Activated CD4-positive, alpha-beta T cell treated with anti-CD3 and anti-CD28 coated beads, Interleukin-2, amount 10 ng/mL, durations not matched to agents 7 days and 5 days (primary cell): Measurements from ENCODE around the gene SCP2. TPM values are rescaled to one million over a fixed set of nuclear protein-coding genes. Genes with fewer than 3 reads are reported as not detected.
"Not testable (repeated sequence)": the region's sequence is repeated elsewhere in the genome, so short reads cannot be mapped to it uniquely, and the experiment has no call there.

Experiments used
- CTCF ChIA-PET: fragments of 350-600 bp; sonication (Branson Sonifier 250); formaldehyde crosslinking; loops from one replicate; lab custom pipeline; 2021; ENCODE audit warnings: antibody characterized with exemption; lab: Charles Lee
- POLR2A ChIA-PET: fragments of 350-600 bp; sonication (Branson Sonifier 250); formaldehyde crosslinking; loops from one replicate; lab custom pipeline; 2021; ENCODE audit warnings: antibody characterized with exemption; lab: Charles Lee
- DNase-seq: peaks from one replicate; pipeline ENCODE4 v3.0.0-alpha.2; 2020
- H3K27ac Mint-ChIP-seq: one replicate; pipeline ENCODE4 v1.8.0; 2021; ENCODE audit warnings: mild to moderate bottlenecking, moderate library complexity, mixed read lengths
- H3K27me3 Mint-ChIP-seq: one replicate; pipeline ENCODE4 v1.8.0; 2021; ENCODE audit warnings: mixed read lengths
- H3K36me3 Mint-ChIP-seq: one replicate; pipeline ENCODE4 v1.8.0; 2021; ENCODE audit warnings: low read depth, mixed read lengths
- H3K4me1 Mint-ChIP-seq: one replicate; pipeline ENCODE4 v1.8.0; 2021; ENCODE audit warnings: mixed read lengths
- H3K4me3 Mint-ChIP-seq: one replicate; pipeline ENCODE4 v1.8.0; 2021; ENCODE audit warnings: mild to moderate bottlenecking, moderate library complexity, mixed read lengths
- H3K9me3 Mint-ChIP-seq: one replicate; pipeline ENCODE4 v1.8.0; 2021; ENCODE audit warnings: mixed read lengths
- total RNA-seq, 2 experiments: library from RNA; stranded (reverse); gene quantifications; one replicate each; pipeline ENCODE4 v1.2.3, GENCODE V29; 2021

Gene SCP2
- total RNA-seq, 2 experiments from 2014 or later = 83.3 to 102 TPM

DNA sequence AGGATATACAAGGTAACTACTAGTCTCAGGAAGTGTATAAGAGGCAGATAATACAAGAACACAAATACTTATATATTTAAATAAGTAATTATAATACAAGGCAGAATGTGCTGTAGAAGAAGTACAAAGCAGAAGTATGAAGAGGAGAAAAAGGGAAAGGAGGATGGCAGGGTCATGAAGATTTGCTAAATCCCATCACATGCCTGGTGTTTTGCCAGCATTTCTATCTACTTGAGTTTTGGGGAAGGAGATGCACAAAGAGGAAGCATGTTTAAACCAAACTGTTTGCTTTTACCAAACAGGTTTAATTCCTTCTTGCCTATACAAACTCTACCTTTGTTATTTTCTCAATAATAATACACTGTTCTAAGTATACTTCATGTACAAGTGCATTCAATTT lies 74.1 kb downstream of the SCP2 start:
- Mint-ChIP-seq H3K36me3 (peaks cover 9% of the 10 kb centered on the region), H3K4me1 (no peaks in the 10 kb centered on the region), H3K4me3 (no peak overlapping the region), H3K27ac (no peak overlapping the region), H3K27me3 (no peaks in the 10 kb centered on the region), H3K9me3 (no peaks in the 10 kb centered on the region)
- ChIA-PET POLR2A (interaction anchor here (0.6 kb wide), 1 partner anchor 185 kb away, joined by 3 read pairs; no protein-coding TSS in a partner anchor), CTCF (no interaction called here)
- DNase-seq = no peak

DNA sequence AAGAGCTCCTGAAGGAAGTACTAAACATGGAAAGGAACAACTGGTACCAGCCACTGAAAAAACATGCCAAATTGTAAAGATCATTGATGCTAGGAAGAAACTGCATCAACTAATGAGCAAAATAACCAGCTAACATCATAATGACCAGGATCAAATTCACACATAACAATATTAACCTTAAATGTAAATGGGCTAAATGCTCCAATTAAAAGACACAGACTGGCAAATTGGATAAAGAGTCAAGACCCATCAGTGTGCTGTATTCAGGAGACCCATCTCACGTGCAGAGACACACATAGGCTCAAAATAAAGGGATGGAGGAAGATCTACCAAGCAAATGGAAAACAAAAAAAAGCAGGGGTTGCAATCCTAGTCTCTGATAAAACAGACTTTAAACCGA lies 79.5 kb downstream of the SCP2 start:
- POLR2A ChIA-PET, H3K27ac Mint-ChIP-seq, H3K4me3 Mint-ChIP-seq, H3K36me3 Mint-ChIP-seq, H3K4me1 Mint-ChIP-seq, H3K27me3 Mint-ChIP-seq, CTCF ChIA-PET, H3K9me3 Mint-ChIP-seq, DNase-seq: not testable (repeated sequence)

DNA sequence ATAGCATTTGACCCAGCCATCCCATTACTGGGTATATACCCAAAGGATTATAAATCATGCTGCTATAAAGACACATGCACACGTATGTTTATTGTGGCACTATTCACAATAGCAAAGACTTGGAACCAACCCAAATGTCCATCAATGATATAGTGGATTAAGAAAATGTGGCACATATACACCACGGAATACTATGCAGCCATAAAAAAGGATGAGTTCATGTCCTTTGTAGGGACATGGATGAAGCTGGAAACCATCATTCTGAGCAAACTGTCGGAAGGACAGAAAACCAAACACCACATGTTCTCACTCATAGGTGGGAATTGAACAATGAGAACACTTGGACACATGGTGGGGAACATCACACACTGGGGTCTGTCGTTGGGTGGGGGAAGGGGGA lies 83.2 kb downstream of the SCP2 start:
- POLR2A ChIA-PET, CTCF ChIA-PET, H3K27me3 Mint-ChIP-seq, H3K4me3 Mint-ChIP-seq, H3K27ac Mint-ChIP-seq, H3K36me3 Mint-ChIP-seq, DNase-seq, H3K4me1 Mint-ChIP-seq, H3K9me3 Mint-ChIP-seq: not testable (repeated sequence)

DNA sequence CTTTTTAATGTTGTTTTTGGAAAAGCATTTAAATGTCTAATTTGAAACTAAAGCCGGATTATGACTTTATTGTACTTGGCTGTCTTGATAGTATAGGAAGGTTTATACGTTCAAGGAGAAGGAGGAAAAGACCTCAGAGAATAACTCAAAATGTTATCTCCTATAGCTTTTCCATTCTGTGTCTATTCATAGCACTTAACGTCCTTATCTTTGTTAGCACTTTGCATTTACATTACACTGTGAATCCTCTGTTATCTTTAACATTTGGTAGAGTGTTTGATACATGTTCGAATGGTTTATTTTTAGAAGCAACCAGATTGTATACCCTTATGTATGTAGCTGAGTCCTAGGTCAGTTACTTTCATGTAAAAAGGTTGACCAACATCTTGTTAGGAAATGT lies 84.1 kb downstream of the SCP2 start:
- Mint-ChIP-seq H3K27ac (no peak overlapping the region), H3K27me3 (peaks cover 5% of the 10 kb centered on the region), H3K4me3 (no peak overlapping the region), H3K36me3 (peaks cover 9% of the 10 kb centered on the region), H3K4me1 (peaks cover 17% of the 10 kb centered on the region), H3K9me3 (peaks cover 2% of the 10 kb centered on the region)
- POLR2A ChIA-PET = no interaction called here
- CTCF ChIA-PET = no interaction called here
- DNase-seq = no peak

DNA sequence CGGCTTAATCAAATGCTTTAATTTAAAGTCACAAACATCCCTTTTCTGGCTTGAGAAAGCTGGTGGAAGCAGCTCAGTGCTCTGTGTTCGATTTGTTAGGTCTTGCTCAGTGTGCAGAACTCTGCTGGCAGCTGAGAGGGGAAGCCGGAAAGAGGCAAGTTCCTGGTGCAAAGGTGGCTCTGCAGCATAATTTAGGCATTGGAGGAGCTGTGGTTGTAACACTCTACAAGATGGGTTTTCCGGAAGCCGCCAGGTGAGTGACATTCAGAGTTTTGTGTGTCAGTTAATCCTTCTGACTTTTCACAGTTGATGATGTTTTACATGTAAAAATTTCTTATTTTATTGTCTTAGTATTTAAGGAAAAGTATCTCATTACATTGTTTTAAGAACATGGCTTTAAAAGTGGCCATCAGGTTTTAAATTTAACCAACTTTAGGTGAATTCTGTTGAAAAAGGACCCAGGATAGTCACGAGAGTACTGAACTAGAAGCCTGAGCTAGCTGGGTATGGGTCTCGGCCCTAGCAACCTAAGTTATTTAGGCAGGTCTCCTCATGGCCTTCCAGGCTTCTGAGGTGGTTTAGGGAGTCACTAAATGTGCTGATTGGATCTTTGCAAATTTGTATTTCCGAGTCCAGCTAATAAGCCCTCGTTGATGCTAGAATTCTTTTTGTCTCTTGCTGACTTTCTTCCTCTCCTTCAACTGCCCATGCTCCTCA lies 87.9 kb downstream of the SCP2 start:
- no peaks in the 10 kb centered on the region for H3K27me3 Mint-ChIP-seq
- peak; percentile 91 for DNase-seq
- H3K27ac Mint-ChIP-seq = peak overlapping the region; percentile 78
- H3K9me3 Mint-ChIP-seq = peaks cover 2% of the 10 kb centered on the region
- H3K36me3 Mint-ChIP-seq = peaks cover 22% of the 10 kb centered on the region
- H3K4me3 Mint-ChIP-seq = peak overlapping the region; percentile 79
- POLR2A ChIA-PET = interaction anchor here (0.6 kb wide), 1 partner anchor 373 kb away, joined by 3 read pairs; no protein-coding TSS in a partner anchor
- CTCF ChIA-PET = no interaction called here
- peaks cover 23% of the 10 kb centered on the region for H3K4me1 Mint-ChIP-seq

DNA sequence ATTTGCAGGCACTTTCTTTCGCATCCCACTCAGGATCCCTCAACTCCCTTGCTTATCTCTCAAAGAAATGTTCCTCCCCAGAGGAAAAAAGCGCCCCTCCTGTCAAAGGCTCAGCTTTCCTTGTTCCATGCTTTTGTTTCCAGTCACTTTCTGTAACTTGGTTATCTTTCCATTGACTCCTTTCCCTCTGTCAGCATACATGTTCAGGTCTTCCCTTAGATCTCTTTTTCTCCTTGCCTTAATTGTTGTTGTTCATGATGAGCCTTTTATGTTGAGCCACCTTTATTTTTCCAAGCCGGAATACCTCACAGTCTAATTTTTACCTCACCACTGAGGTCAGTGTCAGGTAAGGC lies 88.4 kb downstream of the SCP2 start:
- peaks cover 22% of the 10 kb centered on the region for H3K36me3 Mint-ChIP-seq
- H3K4me1 Mint-ChIP-seq = peaks cover 23% of the 10 kb centered on the region
- H3K9me3 Mint-ChIP-seq = peaks cover 2% of the 10 kb centered on the region
- H3K27ac Mint-ChIP-seq = peak overlapping the region; percentile 78
- peak overlapping the region; percentile 79 for H3K4me3 Mint-ChIP-seq
- CTCF ChIA-PET = no interaction called here
- DNase-seq = no peak
- no peaks in the 10 kb centered on the region for H3K27me3 Mint-ChIP-seq
- POLR2A ChIA-PET = no interaction called here

DNA sequence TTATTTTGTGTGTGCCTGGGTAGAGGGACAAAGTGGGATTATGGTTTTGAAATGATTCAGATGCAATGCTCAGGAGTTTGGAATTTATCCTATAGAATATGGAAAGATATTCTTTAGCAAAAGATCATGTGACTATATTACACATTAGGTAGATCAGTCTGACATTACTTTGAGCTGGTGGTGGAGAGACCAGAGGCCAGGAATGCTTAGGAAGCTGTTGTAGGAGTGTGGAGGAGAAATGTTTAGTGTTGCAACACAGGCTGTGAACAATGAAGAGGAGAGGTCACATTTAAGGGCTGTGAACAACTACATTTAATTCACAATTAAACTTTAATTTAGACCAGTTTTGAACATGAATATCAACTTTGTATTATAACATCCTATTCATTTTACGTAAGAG lies 89.6 kb downstream of the SCP2 start:
- Mint-ChIP-seq H3K36me3 (peaks cover 22% of the 10 kb centered on the region), H3K27me3 (no peaks in the 10 kb centered on the region), H3K4me1 (peaks cover 23% of the 10 kb centered on the region), H3K27ac (no peak overlapping the region), H3K4me3 (peak overlapping the region; percentile 5), H3K9me3 (peaks cover 2% of the 10 kb centered on the region)
- POLR2A ChIA-PET = no interaction called here
- no peak for DNase-seq
- CTCF ChIA-PET = no interaction called here

DNA sequence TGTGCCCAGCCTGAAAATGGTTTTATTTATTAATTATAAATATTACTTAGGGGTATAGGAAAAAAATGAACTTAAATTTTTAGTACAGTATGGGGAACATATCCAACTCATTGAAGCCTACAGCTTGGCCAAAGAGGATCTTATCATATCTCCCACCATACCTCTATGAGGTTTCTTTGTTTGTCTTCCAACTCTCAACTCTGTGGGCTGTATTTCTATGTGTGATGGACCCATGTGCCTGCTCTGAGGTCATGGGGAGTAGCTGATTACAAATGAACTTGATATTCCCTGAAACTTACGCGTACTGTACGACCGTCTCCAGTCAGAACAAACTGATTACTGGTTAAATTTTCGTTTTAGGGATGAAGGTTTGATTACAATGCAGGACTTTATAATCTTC lies 93.5 kb downstream of the SCP2 start:
- Mint-ChIP-seq H3K27me3 (no peaks in the 10 kb centered on the region), H3K36me3 (peaks cover 21% of the 10 kb centered on the region), H3K9me3 (no peaks in the 10 kb centered on the region), H3K4me3 (no peak overlapping the region), H3K4me1 (peaks cover 11% of the 10 kb centered on the region), H3K27ac (no peak overlapping the region)
- ChIA-PET POLR2A (no interaction called here), CTCF (no interaction called here)
- no peak for DNase-seq

DNA sequence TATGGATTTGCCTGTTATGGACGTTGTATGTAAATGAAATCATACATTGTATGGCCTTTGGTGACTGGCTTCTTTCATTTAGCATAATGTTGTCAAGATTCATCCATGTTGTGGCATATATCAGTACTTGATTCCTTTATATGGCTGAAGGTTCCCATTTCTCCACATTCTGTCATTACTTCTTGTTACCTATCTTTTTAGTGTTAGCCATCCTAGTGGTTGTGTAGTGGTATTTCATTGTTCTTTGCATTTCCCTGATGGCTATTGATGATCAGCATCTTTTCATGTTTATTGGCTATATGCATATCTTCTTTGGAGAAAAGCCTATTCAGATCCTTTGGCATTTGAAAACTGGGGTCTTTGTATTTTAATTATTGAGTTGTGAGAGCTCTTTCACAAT lies 95.1 kb downstream of the SCP2 start:
- no peak overlapping the region for H3K4me3 Mint-ChIP-seq
- H3K27me3 Mint-ChIP-seq = no peaks in the 10 kb centered on the region
- H3K36me3 Mint-ChIP-seq = peaks cover 12% of the 10 kb centered on the region
- ChIA-PET CTCF (no interaction called here), POLR2A (no interaction called here)
- H3K4me1 Mint-ChIP-seq = peaks cover under 1% of the 10 kb centered on the region
- no peaks in the 10 kb centered on the region for H3K9me3 Mint-ChIP-seq
- no peak for DNase-seq
- no peak overlapping the region for H3K27ac Mint-ChIP-seq

DNA sequence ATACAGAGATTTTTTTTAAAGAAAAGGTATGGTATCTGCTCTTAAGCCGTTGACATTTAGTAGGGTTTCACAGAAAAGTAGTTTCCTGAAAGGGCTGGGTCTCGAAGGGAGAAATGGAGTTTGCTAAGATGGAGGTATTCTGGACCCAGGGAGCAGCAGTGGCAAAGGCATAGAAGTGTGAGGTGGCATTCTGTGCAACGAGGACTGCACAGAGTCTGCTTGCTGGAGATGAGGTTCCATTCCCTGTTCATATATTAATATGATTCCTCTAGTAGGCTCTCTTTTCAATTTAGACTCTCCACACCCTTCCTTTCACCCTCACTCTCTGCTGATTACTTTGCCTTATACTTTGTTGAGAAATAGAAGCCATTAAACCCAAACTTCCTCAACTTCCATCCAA lies 96.5 kb downstream of the SCP2 start:
- ChIA-PET POLR2A (no interaction called here), CTCF (no interaction called here)
- no peak for DNase-seq
- Mint-ChIP-seq H3K9me3 (no peaks in the 10 kb centered on the region), H3K27ac (no peak overlapping the region), H3K4me3 (no peak overlapping the region), H3K36me3 (peaks cover 13% of the 10 kb centered on the region), H3K4me1 (peaks cover 6% of the 10 kb centered on the region), H3K27me3 (no peaks in the 10 kb centered on the region)

DNA sequence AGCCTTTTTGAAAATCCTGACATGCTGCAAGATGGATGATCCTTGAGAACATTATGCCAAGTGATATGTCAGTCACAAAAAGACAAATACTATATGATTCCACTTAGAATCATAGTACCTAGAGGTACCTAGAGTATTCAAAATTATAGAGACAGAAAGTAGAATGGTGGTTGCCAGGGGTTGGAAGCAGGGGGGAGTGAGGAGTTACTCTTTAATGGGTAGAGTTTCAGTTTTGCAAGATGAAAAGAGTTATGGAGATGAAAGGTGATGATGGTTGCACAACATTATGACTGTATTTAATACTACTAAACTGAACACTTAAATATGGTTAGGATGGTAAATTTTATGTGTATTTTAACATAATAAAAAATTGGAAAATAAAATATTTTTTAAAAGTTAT lies 97.0 kb downstream of the SCP2 start:
- no peak for DNase-seq
- no peaks in the 10 kb centered on the region for H3K9me3 Mint-ChIP-seq
- ChIA-PET POLR2A (no interaction called here), CTCF (no interaction called here)
- H3K27ac Mint-ChIP-seq = no peak overlapping the region
- peaks cover 6% of the 10 kb centered on the region for H3K4me1 Mint-ChIP-seq
- H3K36me3 Mint-ChIP-seq = peaks cover 11% of the 10 kb centered on the region
- H3K27me3 Mint-ChIP-seq = no peaks in the 10 kb centered on the region
- no peak overlapping the region for H3K4me3 Mint-ChIP-seq

DNA sequence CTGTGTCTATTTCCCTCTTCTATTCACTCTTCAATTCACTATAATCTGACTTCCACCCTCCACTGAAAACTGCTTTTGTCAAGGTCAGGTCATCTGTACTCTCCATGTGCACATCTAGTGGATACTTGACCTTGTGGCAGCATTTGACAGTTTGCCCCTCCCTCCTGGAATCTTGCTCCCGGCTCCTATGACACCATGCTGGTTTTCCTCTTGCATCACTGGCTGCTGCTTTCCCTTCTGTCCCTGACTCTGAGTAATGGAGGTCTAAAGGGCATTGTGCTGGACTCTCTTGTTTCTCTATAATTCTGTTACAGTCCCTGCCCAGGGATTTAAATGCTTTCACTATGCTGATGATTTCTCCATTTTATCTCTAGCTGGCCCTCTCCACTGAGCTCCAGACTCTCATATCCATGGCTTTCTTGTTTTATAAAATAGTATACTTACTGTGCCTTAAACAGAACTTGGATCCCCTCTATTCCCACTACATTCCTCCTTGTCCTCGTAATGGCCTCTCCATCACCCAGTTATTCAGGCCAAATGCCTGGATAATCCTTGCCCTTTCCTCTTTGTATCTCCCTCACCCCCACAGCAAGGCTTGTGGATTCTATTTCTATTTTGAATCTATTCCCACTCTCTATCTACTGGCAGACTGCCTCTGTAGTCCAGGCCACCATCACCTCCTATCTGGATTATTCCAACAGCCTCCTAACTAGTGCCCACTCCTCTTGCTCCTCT lies 98.1 kb downstream of the SCP2 start:
- Mint-ChIP-seq H3K27me3 (no peaks in the 10 kb centered on the region), H3K4me3 (no peak overlapping the region), H3K27ac (no peak overlapping the region), H3K36me3 (peaks cover 14% of the 10 kb centered on the region), H3K9me3 (no peaks in the 10 kb centered on the region), H3K4me1 (peaks cover 6% of the 10 kb centered on the region)
- CTCF ChIA-PET = no interaction called here
- DNase-seq = no peak
- POLR2A ChIA-PET = no interaction called here

DNA sequence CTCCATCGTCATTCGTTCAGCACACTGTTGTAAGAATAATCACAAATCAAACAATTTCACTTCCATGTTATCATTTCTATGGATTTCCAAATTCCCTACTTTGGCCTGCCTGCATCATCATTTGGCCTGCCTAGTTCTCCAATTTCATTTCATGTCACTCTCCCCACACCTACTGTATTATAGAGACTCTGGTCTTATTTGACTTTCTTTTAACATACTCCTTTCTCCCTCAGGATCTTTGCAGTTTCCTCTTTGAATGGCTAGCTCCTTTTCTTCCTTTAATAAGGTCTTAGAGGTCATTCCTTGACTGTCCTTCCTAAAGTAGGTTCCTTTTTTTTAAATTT lies 98.7 kb downstream of the SCP2 start:
- Mint-ChIP-seq H3K27ac (no peak overlapping the region), H3K9me3 (no peaks in the 10 kb centered on the region), H3K4me3 (no peak overlapping the region), H3K27me3 (no peaks in the 10 kb centered on the region), H3K36me3 (peaks cover 14% of the 10 kb centered on the region), H3K4me1 (peaks cover 6% of the 10 kb centered on the region)
- ChIA-PET CTCF (no interaction called here), POLR2A (no interaction called here)
- DNase-seq = no peak
